Loucy (cell line): ENCODE measurements around the gene CACNB2.

Experiments used
- H2AFZ ChIP-seq: fragments of 200-600 bp; sonication (generic); 2 replicates; pipeline ENCODE4 v1.6.0; 2016; ENCODE audit warnings: antibody characterized with exemption, mild to moderate bottlenecking, low read length, moderate library complexity
- H3F3A ChIP-seq: fragments of 200-600 bp; 2 replicates; pipeline ENCODE4 v1.6.0; 2016; ENCODE audit warnings: antibody characterized with exemption, low read depth, mild to moderate bottlenecking
- H3K27me3 ChIP-seq: fragments of 200-600 bp; sonication (generic); 2 replicates; pipeline ENCODE4 v1.6.1; 2014; ENCODE audit warnings: low read length, mild to moderate bottlenecking; ENCODE audit not compliant: insufficient read depth, poor library complexity, severe bottlenecking
- H3K36me3 ChIP-seq: fragments of 200-600 bp; sonication (generic); 2 replicates; pipeline ENCODE4 v1.6.1; 2016; ENCODE audit warnings: low read length; ENCODE audit not compliant: insufficient read depth
- H3K4me1 ChIP-seq: fragments of 200-600 bp; sonication (generic); 2 replicates; pipeline ENCODE4 v1.5.1; 2014; ENCODE audit warnings: low read length, mild to moderate bottlenecking; ENCODE audit not compliant: insufficient read depth, poor library complexity, severe bottlenecking
- H3K4me2 ChIP-seq: fragments of 200-600 bp; sonication (generic); 2 replicates; pipeline ENCODE4 v1.6.0; 2014; ENCODE audit warnings: antibody characterized with exemption, low read length, low read depth, mild to moderate bottlenecking; ENCODE audit not compliant: poor library complexity, severe bottlenecking
- H3K4me3 ChIP-seq: fragments of 200-600 bp; sonication (generic); 2 replicates; pipeline ENCODE4 v1.5.1; 2014; ENCODE audit warnings: low read length, mild to moderate bottlenecking, mixed read lengths; ENCODE audit not compliant: poor library complexity, severe bottlenecking
- H3K79me2 ChIP-seq: fragments of 200-600 bp; sonication (generic); 2 replicates; pipeline ENCODE4 v1.6.1; 2014; ENCODE audit warnings: low read length; ENCODE audit not compliant: insufficient read depth
- H3K9ac ChIP-seq: fragments of 200-600 bp; sonication (generic); 2 replicates; pipeline ENCODE4 v1.6.0; 2014; ENCODE audit warnings: mild to moderate bottlenecking, low read depth, low read length, moderate library complexity; ENCODE audit not compliant: poor library complexity, severe bottlenecking
- H3K9me2 ChIP-seq: fragments of 200-600 bp; sonication (generic); replicated peaks from 2 replicates; pipeline ENCODE4 v1.6.1; 2016; ENCODE audit warnings: low read depth, low read length, mixed read lengths
- H3K9me3 ChIP-seq: fragments of 200-600 bp; sonication (generic); 2 replicates; pipeline ENCODE4 v1.6.1; 2014; ENCODE audit warnings: mild to moderate bottlenecking, antibody characterized with exemption, low read length, low read depth; ENCODE audit not compliant: insufficient read depth
- H4K20me1 ChIP-seq: fragments of 200-600 bp; sonication (generic); 2 replicates; pipeline ENCODE4 v1.6.0; 2014; ENCODE audit warnings: antibody characterized with exemption, low read length, mild to moderate bottlenecking; ENCODE audit not compliant: insufficient read depth, poor library complexity, severe bottlenecking
- EZH2phosphoT487 ChIP-seq: fragments of 200-600 bp; IDR thresholded peaks from 2 replicates; pipeline ENCODE4 v1.6.1; 2018; ENCODE audit warnings: antibody characterized with exemption, mild to moderate bottlenecking, moderate library complexity, borderline replicate concordance
- TF ChIP-seq, protein P1 (sequence below): fragments of 200-600 bp; sonication (generic); conservative IDR thresholded peaks from 2 replicates; pipeline ENCODE4 v1.5.1; 2014; ENCODE audit warnings: mild to moderate bottlenecking, antibody characterized with exemption, low read length

Gene CACNB2

DNA sequence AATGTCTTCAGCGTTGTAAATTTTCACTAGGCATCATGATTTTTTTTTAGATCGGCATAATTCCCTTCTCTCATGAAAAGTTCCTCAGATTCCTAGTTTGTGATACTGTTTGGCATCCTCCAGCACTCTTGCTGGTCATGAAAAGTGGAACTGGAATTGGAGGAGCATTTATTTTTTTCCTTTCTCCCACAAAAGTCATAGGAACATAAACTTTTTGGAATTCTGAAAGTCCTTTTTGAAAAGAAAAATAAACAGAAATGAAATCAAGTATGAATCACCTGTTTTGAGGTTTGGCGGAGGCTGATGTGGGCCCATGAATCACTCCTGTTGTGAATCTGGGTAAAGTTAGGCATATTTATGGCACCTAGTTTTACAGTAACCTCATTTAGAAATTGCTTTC lies 17.7 kb downstream of the CACNB2 start:
- H3K9me3 ChIP-seq: no peaks in the 10 kb centered on the region
- no peak overlapping the region for H3K4me3 ChIP-seq

DNA sequence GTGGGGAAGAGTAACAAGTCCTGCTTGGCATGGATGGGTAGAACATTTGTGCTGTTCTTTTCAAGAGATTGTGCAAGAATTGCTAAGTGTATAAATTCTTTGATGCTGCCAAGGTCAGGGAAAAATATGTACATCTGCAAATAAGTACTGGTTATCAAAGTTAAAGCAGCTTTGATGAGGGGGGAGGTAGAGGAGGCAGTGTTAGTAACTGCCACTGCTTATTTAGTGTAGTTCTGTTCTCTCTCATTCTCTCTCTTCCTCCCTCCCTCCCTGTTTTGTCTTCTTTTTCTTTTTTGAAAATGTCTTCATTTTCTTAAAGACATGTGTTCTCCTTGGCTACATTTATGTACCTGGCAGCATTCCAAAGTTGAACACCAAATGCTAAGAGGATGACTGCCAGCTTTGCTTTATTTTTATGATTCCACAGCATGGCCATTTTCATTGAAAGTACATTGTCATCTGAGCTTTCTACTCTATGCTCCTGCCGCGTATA lies 18.6 kb downstream of the CACNB2 start:
- no peak overlapping the region for H2AFZ ChIP-seq
- H3F3A ChIP-seq: no peaks in the 10 kb centered on the region
- H3K4me1 ChIP-seq: no peaks in the 10 kb centered on the region
- H3K36me3 ChIP-seq: no peaks in the 10 kb centered on the region
- no peaks in the 10 kb centered on the region for H3K9me3 ChIP-seq
- H3K4me2 ChIP-seq: no peak overlapping the region
- H4K20me1 ChIP-seq: no peaks in the 10 kb centered on the region
- H3K27me3 ChIP-seq: no peaks in the 10 kb centered on the region
- H3K9me2 ChIP-seq: no peaks in the 10 kb centered on the region
- H3K79me2 ChIP-seq: no peaks in the 10 kb centered on the region
- no peak overlapping the region for H3K4me3 ChIP-seq
- H3K9ac ChIP-seq: no peak overlapping the region
- TF ChIP-seq EZH2phosphoT487: no peak
- TF ChIP-seq, protein P1, sequence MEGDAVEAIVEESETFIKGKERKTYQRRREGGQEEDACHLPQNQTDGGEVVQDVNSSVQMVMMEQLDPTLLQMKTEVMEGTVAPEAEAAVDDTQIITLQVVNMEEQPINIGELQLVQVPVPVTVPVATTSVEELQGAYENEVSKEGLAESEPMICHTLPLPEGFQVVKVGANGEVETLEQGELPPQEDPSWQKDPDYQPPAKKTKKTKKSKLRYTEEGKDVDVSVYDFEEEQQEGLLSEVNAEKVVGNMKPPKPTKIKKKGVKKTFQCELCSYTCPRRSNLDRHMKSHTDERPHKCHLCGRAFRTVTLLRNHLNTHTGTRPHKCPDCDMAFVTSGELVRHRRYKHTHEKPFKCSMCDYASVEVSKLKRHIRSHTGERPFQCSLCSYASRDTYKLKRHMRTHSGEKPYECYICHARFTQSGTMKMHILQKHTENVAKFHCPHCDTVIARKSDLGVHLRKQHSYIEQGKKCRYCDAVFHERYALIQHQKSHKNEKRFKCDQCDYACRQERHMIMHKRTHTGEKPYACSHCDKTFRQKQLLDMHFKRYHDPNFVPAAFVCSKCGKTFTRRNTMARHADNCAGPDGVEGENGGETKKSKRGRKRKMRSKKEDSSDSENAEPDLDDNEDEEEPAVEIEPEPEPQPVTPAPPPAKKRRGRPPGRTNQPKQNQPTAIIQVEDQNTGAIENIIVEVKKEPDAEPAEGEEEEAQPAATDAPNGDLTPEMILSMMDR: no peak

More for the DNA sequence above, 17.7 kb downstream of the CACNB2 start:
- TF ChIP-seq, protein P1: no peak
- no peak for TF ChIP-seq EZH2phosphoT487
- Histone ChIP-seq H3K27me3 (no peaks in the 10 kb centered on the region), H3K9me2 (no peaks in the 10 kb centered on the region), H4K20me1 (no peaks in the 10 kb centered on the region), H3K4me2 (no peak overlapping the region), H3K9ac (no peak overlapping the region), H3K79me2 (no peaks in the 10 kb centered on the region), H3K4me1 (no peaks in the 10 kb centered on the region), H3F3A (no peaks in the 10 kb centered on the region), H3K36me3 (no peaks in the 10 kb centered on the region), H2AFZ (no peak overlapping the region)

DNA sequence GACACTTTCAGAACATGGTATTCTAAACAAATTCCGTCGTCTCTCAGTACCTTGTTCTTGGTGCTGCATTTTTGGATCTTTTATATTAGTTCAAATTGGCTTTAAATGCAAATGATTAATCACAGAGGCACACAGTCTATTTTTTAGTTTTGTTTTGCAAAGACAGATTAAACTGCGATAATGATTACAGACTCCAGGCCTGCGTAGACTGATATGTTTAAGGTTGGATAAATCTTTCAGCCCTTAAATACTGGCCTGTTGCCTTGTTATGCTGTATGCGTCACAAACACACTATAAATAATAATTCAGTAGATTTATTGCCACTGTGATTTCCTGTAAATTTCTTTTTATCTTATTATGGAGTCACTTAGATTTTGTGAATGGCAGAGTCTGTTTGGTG lies 19.3 kb downstream of the CACNB2 start:
- Histone ChIP-seq H3F3A (no peaks in the 10 kb centered on the region), H3K4me3 (no peak overlapping the region), H3K27me3 (no peaks in the 10 kb centered on the region), H3K4me2 (no peak overlapping the region), H3K9ac (no peak overlapping the region), H3K4me1 (no peaks in the 10 kb centered on the region), H3K9me3 (no peaks in the 10 kb centered on the region), H3K79me2 (no peaks in the 10 kb centered on the region), H2AFZ (no peak overlapping the region), H3K9me2 (no peaks in the 10 kb centered on the region), H3K36me3 (no peaks in the 10 kb centered on the region), H4K20me1 (no peaks in the 10 kb centered on the region)
- TF ChIP-seq, protein P1: no peak
- TF ChIP-seq EZH2phosphoT487: no peak
